Hair follicle dermal papilla cell (primary cell): ENCODE results near the gene CACYBP. TPM values are rescaled to one million over a fixed set of nuclear protein-coding genes. Genes with fewer than 3 reads are reported as not detected.

Source experiments
- small RNA-seq: library from RNA; depleted of rRNA; stranded (forward); fragments of <200 nt; gene quantifications from one replicate; pipeline ENCODE3, GENCODE V24; 2012
- total RNA-seq: library from RNA; depleted of rRNA; stranded (reverse); fragments of >200 nt; gene quantifications from 2 replicates; pipeline ENCODE4 v1.2.3, GENCODE V29; 2012

The CACYBP gene, protein sequence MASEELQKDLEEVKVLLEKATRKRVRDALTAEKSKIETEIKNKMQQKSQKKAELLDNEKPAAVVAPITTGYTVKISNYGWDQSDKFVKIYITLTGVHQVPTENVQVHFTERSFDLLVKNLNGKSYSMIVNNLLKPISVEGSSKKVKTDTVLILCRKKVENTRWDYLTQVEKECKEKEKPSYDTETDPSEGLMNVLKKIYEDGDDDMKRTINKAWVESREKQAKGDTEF
- 43.1 and 63.9 TPM in 2 replicates for total RNA-seq

DNA sequence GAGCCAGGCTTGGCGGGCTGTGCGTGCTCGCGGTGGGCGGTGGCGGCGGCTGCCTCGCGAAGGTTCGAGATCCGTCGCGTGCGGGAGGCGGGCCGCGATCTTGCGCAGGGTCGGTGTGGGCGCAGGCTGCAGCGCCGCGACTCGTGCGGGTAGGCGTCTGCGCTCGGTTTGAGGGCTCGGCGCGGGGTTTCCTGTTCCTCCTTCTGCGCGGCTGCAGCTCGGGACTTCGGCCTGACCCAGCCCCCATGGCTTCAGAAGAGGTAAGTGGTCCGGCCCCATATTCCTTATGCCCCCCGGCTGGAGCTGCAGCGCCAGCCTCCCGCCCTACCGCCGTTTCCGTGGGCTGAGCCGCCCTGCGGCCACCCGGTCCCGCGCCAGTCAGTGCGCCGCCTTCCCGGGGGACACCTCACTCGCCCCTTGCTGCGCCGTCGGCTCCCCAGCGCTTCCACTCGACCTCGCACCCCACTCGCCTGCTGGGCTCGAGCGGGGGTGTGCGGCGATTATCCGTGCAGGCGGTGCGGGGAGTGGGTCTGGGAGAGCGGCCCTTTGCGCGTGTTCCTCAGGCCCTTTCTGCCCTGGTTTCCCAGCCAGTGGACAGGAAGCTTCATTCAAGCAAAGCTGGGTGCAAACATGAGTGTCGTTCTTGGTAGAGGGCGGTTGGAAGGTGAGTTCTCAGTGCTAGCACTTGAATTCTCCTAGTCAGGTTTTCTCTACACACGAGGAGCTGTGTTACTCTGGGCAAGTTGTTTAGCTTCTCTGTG lies at the start of gene CACYBP:
Gene CACYBP, plus strand, starts transcription at position 12 of the 761 bp plus-strand sequence. Its CDS starts 234 bp downstream, at position 246.

DNA sequence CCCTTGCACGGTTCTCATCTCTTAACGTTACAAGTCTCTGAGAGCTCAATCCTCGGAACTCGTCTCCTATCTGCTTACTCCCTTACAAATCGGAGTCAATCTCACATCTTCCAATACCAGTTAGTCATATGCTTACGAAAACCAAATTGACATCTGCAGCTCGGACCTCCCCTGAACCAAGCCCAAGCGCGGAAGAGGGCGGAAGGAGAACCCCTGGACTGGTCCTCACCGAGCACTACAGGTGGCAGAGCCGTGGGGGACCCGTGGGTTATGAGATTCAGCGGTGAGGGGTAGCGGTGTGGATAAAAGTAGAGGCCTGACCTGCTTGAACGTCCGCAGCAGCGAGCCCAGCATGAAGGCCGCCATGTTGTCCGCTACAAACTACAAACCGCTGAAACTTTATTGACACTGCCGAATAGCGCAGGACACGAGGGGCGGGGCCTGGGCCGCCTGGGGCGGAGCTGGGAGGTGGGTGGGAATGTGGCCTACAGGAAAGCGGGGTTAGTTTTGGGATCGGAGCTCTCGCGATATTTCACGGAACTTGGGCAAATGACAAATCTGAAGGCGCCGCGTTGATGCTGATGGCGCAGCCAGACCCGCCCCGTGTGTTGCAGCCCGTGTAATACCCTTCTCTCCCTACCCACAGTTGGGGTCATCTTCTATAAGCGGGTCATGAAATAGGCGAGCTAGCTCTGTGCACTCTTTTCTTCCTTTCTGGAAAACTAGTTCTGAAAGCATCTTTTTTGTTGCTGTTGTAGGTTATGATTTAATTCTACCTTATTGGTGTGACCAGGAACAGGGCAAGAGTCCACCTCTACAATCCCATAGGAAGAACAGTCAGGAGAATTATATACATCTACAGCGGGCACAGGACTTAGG lies 23.5 kb downstream of the CACYBP start, which contains the start of gene MRPS14:
Gene MRPS14, minus strand, starts transcription at position 383 of the 879 bp plus-strand sequence. Its CDS starts 17 bp downstream, at position 366.

Small RNA genes within 50 kb of the gene (small RNA-seq; reads per million reads assigned to genes)
- gene RF00019 (not detected), gene RNU6-307P (not detected)

Other genes starting within 250 kb of the CACYBP start
- gene MRPS14, start 23.5 kb downstream of the CACYBP start, total RNA-seq, result 18.9 and 23.0 TPM in 2 replicates
- gene TNN, start 67.9 kb downstream of the CACYBP start, total RNA-seq, result under 0.01 TPM in 1 of 2 replicates, not detected in the other
- 0.49 and 0.81 TPM in 2 replicates for gene KIAA0040, start 192.8 kb downstream of the CACYBP start, total RNA-seq